NOMO-1 treated with DMSO at 0.1 percent for 48 hours (cell line): Measurements from ENCODE around the gene CD300A.

ENCODE experiments used
- DNase-seq: peaks from one replicate; lab custom pipeline; 2025; ENCODE audit not compliant: unreplicated experiment; lab: John Stamatoyannopoulos, UW

The CD300A gene

GRCh38 chr17:74454197-74455024, 12.0 kb upstream of the CD300A start:
- no peak for DNase-seq

GRCh38 chr17:74455025-74455545, 11.3 kb upstream of the CD300A start:
- DNase-seq: no peak

GRCh38 chr17:74455821-74456220, 10.6 kb upstream of the CD300A start:
- DNase-seq: no peak

- DNase-seq: peak; percentile 56
Measured at GRCh38 chr17:74457146-74457819, 9.2 kb upstream of the CD300A start.

- no peak for DNase-seq
Measured at GRCh38 chr17:74457820-74458166, 8.6 kb upstream of the CD300A start.

GRCh38 chr17:74458835-74459234, 7.6 kb upstream of the CD300A start:
- DNase-seq: no peak

GRCh38 chr17:74459622-74460021, 6.8 kb upstream of the CD300A start:
- DNase-seq: no peak

GRCh38 chr17:74460241-74460640, 6.2 kb upstream of the CD300A start:
- no peak for DNase-seq

GRCh38 chr17:74460996-74461395, 5.4 kb upstream of the CD300A start:
- DNase-seq: no peak

- no peak for DNase-seq
Measured at GRCh38 chr17:74461611-74462010, 4.8 kb upstream of the CD300A start.

GRCh38 chr17:74464730-74465377, 1.6 kb upstream of the CD300A start:
- DNase-seq: no peak

- DNase-seq: no peak
Measured at GRCh38 chr17:74465378-74466110, 890 bp upstream of the CD300A start.

GRCh38 chr17:74466828-74467184, 372 bp downstream of the CD300A start:
- DNase-seq: no peak

- DNase-seq: peak; percentile 62
Measured at GRCh38 chr17:74467221-74467951, 952 bp downstream of the CD300A start.

- DNase-seq: no peak
Measured at GRCh38 chr17:74471341-74471740, 4.9 kb downstream of the CD300A start.

- DNase-seq: no peak
Measured at GRCh38 chr17:74472890-74473289, 6.5 kb downstream of the CD300A start.

GRCh38 chr17:74473294-74473693, 6.9 kb downstream of the CD300A start:
- DNase-seq: no peak

- no peak for DNase-seq
Measured at GRCh38 chr17:74474043-74474792, 7.8 kb downstream of the CD300A start.

GRCh38 chr17:74475189-74475588, 8.8 kb downstream of the CD300A start:
- DNase-seq: no peak

- no peak for DNase-seq
Measured at GRCh38 chr17:74477411-74477810, 11.0 kb downstream of the CD300A start.
